GM21367 (cell line): ENCODE results near the gene ASH1L.
"Not testable (repeated sequence)": the region's sequence is repeated elsewhere in the genome, so short reads cannot be mapped to it uniquely, and the experiment has no call there.

Experiments
- ATAC-seq: cut with Tn5 transposase; IDR thresholded peaks from one replicate; pipeline ENCODE4 v1.9.1; 2021; ENCODE audit not compliant: unreplicated experiment

The ASH1L gene

GRCh38 chr1:155499263-155499662 is 63.3 kb downstream of the ASH1L start:
- ATAC-seq, result no peak

GRCh38 chr1:155493595-155493994 is 69.0 kb downstream of the ASH1L start:
- ATAC-seq, result not testable (repeated sequence)

GRCh38 chr1:155488419-155488818 is 74.2 kb downstream of the ASH1L start:
- not testable (repeated sequence) for ATAC-seq

- no peak for ATAC-seq
Measured at GRCh38 chr1:155487541-155487940, 75.1 kb downstream of the ASH1L start.

- not testable (repeated sequence) for ATAC-seq
Measured at GRCh38 chr1:155486952-155487351, 75.7 kb downstream of the ASH1L start.

GRCh38 chr1:155485945-155486344 is 76.7 kb downstream of the ASH1L start:
- no peak for ATAC-seq

- no peak for ATAC-seq
Measured at GRCh38 chr1:155485222-155485621, 77.4 kb downstream of the ASH1L start.

- ATAC-seq, result no peak
Measured at GRCh38 chr1:155481741-155482241, 80.8 kb downstream of the ASH1L start.

- no peak for ATAC-seq
Measured at GRCh38 chr1:155479205-155479604, 83.4 kb downstream of the ASH1L start.

GRCh38 chr1:155478270-155478852 is 84.2 kb downstream of the ASH1L start:
- ATAC-seq, result no peak

GRCh38 chr1:155474146-155474545 is 88.5 kb downstream of the ASH1L start:
- ATAC-seq, result no peak

- ATAC-seq, result no peak
Measured at GRCh38 chr1:155473151-155473821, 89.3 kb downstream of the ASH1L start.

GRCh38 chr1:155472491-155473083 is 90.0 kb downstream of the ASH1L start:
- no peak for ATAC-seq

- ATAC-seq, result no peak
Measured at GRCh38 chr1:155471891-155472290, 90.7 kb downstream of the ASH1L start.

GRCh38 chr1:155471026-155471425 is 91.6 kb downstream of the ASH1L start:
- ATAC-seq, result no peak

- no peak for ATAC-seq
Measured at GRCh38 chr1:155466996-155467395, 95.6 kb downstream of the ASH1L start.

- ATAC-seq, result no peak
Measured at GRCh38 chr1:155466617-155466972, 96.0 kb downstream of the ASH1L start.

GRCh38 chr1:155463865-155464650 is 98.5 kb downstream of the ASH1L start:
- no peak for ATAC-seq

- no peak for ATAC-seq
Measured at GRCh38 chr1:155458111-155458510, 104.5 kb downstream of the ASH1L start.

GRCh38 chr1:155457266-155457665 is 105.3 kb downstream of the ASH1L start:
- ATAC-seq, result no peak

- ATAC-seq, result no peak
Measured at GRCh38 chr1:155455588-155456195, 106.9 kb downstream of the ASH1L start.
